Glutamatergic neuron (in vitro differentiated cells): Measurements from ENCODE around the gene FAM83E. TPM values are rescaled to one million over a fixed set of nuclear protein-coding genes. Genes with fewer than 3 reads are reported as not detected.

Experiments used
- DNase-seq: peaks from one replicate; pipeline ENCODE4 v3.0.0; 2022
- H3K27ac Mint-ChIP-seq: one replicate; pipeline ENCODE4 v1.8.0; 2020; ENCODE audit warnings: mild to moderate bottlenecking, mixed read lengths, inconsistent platforms; ENCODE audit not compliant: unreplicated experiment
- H3K27me3 Mint-ChIP-seq: one replicate; pipeline ENCODE4 v1.8.0; 2020; ENCODE audit warnings: mild to moderate bottlenecking, moderate library complexity, mixed read lengths, inconsistent platforms; ENCODE audit not compliant: unreplicated experiment
- H3K36me3 Mint-ChIP-seq: one replicate; pipeline ENCODE4 v1.8.0; 2020; ENCODE audit warnings: mild to moderate bottlenecking, mixed read lengths, inconsistent platforms; ENCODE audit not compliant: unreplicated experiment
- H3K4me1 Mint-ChIP-seq: one replicate; pipeline ENCODE4 v1.8.0; 2020; ENCODE audit warnings: mild to moderate bottlenecking, low read depth, mixed read lengths, inconsistent platforms; ENCODE audit not compliant: unreplicated experiment
- H3K4me3 Mint-ChIP-seq: one replicate; pipeline ENCODE4 v1.8.0; 2020; ENCODE audit warnings: mild to moderate bottlenecking, mixed read lengths, inconsistent platforms; ENCODE audit not compliant: unreplicated experiment
- H3K9me3 Mint-ChIP-seq: one replicate; pipeline ENCODE4 v1.8.0; 2020; ENCODE audit warnings: mild to moderate bottlenecking, moderate library complexity, mixed read lengths, inconsistent platforms; ENCODE audit not compliant: unreplicated experiment
- total RNA-seq: library from RNA; stranded (reverse); fragmentation: NEBNext Ultra II Directional; extraction: Animal tissue kit (Norgen Biotek cat#: 25700); gene quantifications from one replicate; pipeline ENCODE4 v1.2.1, GENCODE V29; 2021; ENCODE audit not compliant: unreplicated experiment
- TF ChIP-seq, protein P1 (sequence below): fragments of 200-600 bp; sonication (generic); IDR thresholded peaks from one replicate; pipeline ENCODE4 v1.5.0; 2021; ENCODE audit not compliant: partially characterized antibody, unreplicated experiment

The FAM83E gene
- total RNA-seq, 1 donor from 2014 or later, result 1.5 TPM

GRCh38 chr19:48596237-48596636 is 18.6 kb downstream of the FAM83E start:
- Mint-ChIP-seq H3K27me3 (no peaks in the 10 kb centered on the region), H3K4me1 (no peaks in the 10 kb centered on the region), H3K4me3 (no peak overlapping the region), H3K36me3 (no peaks in the 10 kb centered on the region), H3K9me3 (peaks cover 3% of the 10 kb centered on the region), H3K27ac (no peak overlapping the region)
- DNase-seq, result no peak
- TF ChIP-seq, protein P1, sequence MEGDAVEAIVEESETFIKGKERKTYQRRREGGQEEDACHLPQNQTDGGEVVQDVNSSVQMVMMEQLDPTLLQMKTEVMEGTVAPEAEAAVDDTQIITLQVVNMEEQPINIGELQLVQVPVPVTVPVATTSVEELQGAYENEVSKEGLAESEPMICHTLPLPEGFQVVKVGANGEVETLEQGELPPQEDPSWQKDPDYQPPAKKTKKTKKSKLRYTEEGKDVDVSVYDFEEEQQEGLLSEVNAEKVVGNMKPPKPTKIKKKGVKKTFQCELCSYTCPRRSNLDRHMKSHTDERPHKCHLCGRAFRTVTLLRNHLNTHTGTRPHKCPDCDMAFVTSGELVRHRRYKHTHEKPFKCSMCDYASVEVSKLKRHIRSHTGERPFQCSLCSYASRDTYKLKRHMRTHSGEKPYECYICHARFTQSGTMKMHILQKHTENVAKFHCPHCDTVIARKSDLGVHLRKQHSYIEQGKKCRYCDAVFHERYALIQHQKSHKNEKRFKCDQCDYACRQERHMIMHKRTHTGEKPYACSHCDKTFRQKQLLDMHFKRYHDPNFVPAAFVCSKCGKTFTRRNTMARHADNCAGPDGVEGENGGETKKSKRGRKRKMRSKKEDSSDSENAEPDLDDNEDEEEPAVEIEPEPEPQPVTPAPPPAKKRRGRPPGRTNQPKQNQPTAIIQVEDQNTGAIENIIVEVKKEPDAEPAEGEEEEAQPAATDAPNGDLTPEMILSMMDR, result no peak

DNA sequence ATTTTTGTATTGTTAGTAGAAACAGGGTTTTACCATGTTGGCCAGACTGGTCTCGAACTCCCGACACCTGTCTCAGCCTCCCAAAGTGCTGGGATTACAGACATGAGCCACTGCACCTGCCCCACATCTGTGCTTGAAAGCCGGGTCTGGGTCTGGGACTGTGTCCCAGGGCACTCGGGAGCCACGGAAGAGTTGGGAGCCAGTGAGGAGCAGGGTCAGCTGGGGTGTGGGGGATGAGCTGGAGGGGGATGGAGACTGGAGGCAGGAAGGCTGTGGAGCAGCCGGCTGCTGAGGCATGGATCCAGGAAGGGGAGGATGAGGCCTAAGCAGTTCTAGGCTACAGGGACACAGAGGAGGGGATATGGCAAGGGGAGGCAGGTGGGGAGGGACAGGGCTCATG is 19.0 kb downstream of the FAM83E start:
- H3K4me1 Mint-ChIP-seq, result no peaks in the 10 kb centered on the region
- H3K4me3 Mint-ChIP-seq, result no peak overlapping the region
- TF ChIP-seq, protein P1, result no peak
- H3K36me3 Mint-ChIP-seq, result no peaks in the 10 kb centered on the region
- H3K27ac Mint-ChIP-seq, result no peak overlapping the region
- peaks cover 3% of the 10 kb centered on the region for H3K9me3 Mint-ChIP-seq
- no peak for DNase-seq
- H3K27me3 Mint-ChIP-seq, result no peaks in the 10 kb centered on the region

GRCh38 chr19:48595171-48595570 is 19.7 kb downstream of the FAM83E start:
- H3K9me3 Mint-ChIP-seq, result peaks cover 3% of the 10 kb centered on the region
- no peak for DNase-seq
- no peak overlapping the region for H3K27ac Mint-ChIP-seq
- H3K27me3 Mint-ChIP-seq, result no peaks in the 10 kb centered on the region
- no peak overlapping the region for H3K4me3 Mint-ChIP-seq
- no peaks in the 10 kb centered on the region for H3K4me1 Mint-ChIP-seq
- H3K36me3 Mint-ChIP-seq, result no peaks in the 10 kb centered on the region
- TF ChIP-seq, protein P1, result no peak

DNA sequence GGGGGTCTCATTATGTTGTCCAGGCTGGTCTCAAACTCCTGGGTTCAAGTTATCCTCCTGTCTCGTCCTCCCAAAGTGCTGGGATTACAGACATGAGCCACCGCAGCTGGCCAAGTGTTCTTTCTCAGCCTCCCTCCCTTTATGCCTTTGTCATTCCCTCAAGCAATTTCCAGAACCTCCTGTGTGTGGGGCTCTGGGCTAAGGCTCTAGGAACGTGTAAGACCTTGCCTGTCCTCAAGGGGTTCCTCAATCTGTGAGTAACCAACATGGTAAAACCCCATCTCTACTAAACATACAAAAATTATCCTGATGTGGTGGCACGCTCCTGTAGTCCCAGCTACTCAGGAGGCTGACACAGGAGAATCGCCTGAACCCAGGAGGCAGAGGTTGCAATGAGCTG is 23.9 kb downstream of the FAM83E start:
- TF ChIP-seq, protein P1, result no peak
- Mint-ChIP-seq H3K9me3 (peaks cover 3% of the 10 kb centered on the region), H3K4me1 (no peaks in the 10 kb centered on the region), H3K27me3 (peaks cover 3% of the 10 kb centered on the region), H3K4me3 (no peak overlapping the region), H3K36me3 (no peaks in the 10 kb centered on the region), H3K27ac (no peak overlapping the region)
- DNase-seq, result no peak

GRCh38 chr19:48588670-48589401 is 26.0 kb downstream of the FAM83E start:
- TF ChIP-seq, protein P1, result peak; percentile 96
- H3K27ac Mint-ChIP-seq, result peak overlapping the region; percentile 12
- H3K36me3 Mint-ChIP-seq, result no peaks in the 10 kb centered on the region
- no peaks in the 10 kb centered on the region for H3K4me1 Mint-ChIP-seq
- peaks cover 3% of the 10 kb centered on the region for H3K9me3 Mint-ChIP-seq
- peaks cover 3% of the 10 kb centered on the region for H3K27me3 Mint-ChIP-seq
- peak overlapping the region; percentile 79 for H3K4me3 Mint-ChIP-seq
- DNase-seq, result peak; percentile 96
